H9 (cell line): ENCODE results near the gene MYO18A. TPM values are rescaled to one million over a fixed set of nuclear protein-coding genes. Genes with fewer than 3 reads are reported as not detected.

Source experiments
- DNase-seq: peaks from one replicate; pipeline ENCODE4 v3.0.0-alpha.2; 2017
- H2AFZ ChIP-seq: one replicate; pipeline ENCODE4 v1.6.1; 2013; ENCODE audit warnings: mild to moderate bottlenecking, low read length, control low read depth, moderate library complexity
- H2AK5ac ChIP-seq: 2 replicates; pipeline ENCODE4 v1.6.1; 2013; ENCODE audit warnings: low read length, control low read depth, mixed read lengths; ENCODE audit not compliant: insufficient read length
- H2BK120ac ChIP-seq: one replicate; pipeline ENCODE4 v1.6.1; 2013; ENCODE audit warnings: low read depth, mild to moderate bottlenecking, low read length, control low read depth, inconsistent platforms; ENCODE audit not compliant: poor library complexity, severe bottlenecking
- H2BK12ac ChIP-seq: 2 replicates; pipeline ENCODE4 v1.6.1; 2013; ENCODE audit warnings: low read length, control low read depth, mixed read lengths, low read depth; ENCODE audit not compliant: insufficient read length
- H2BK15ac ChIP-seq: 2 replicates; pipeline ENCODE4 v1.6.1; 2013; ENCODE audit warnings: low read depth, low read length, control low read depth
- H2BK20ac ChIP-seq: one replicate; pipeline ENCODE4 v1.6.1; 2013; ENCODE audit warnings: low read depth, mild to moderate bottlenecking, low read length, control low read depth, inconsistent platforms; ENCODE audit not compliant: poor library complexity, severe bottlenecking
- H2BK5ac ChIP-seq: 2 replicates; pipeline ENCODE4 v1.6.1; 2013; ENCODE audit warnings: low read length, control low read depth, mixed read lengths; ENCODE audit not compliant: insufficient read length
- H3K14ac ChIP-seq: 2 replicates; pipeline ENCODE4 v1.6.1; 2013; ENCODE audit warnings: low read length, control low read depth; ENCODE audit not compliant: insufficient read depth
- H3K18ac ChIP-seq: 2 replicates; pipeline ENCODE4 v1.6.1; 2013; ENCODE audit warnings: low read depth, mild to moderate bottlenecking, mixed read lengths, low read length, control low read depth; ENCODE audit not compliant: insufficient read length
- H3K23ac ChIP-seq: 2 replicates; pipeline ENCODE4 v1.6.1; 2013; ENCODE audit warnings: low read length, control low read depth, mixed read lengths, low read depth; ENCODE audit not compliant: insufficient read length
- H3K23me2 ChIP-seq: 2 replicates; pipeline ENCODE4 v1.6.1; 2013; ENCODE audit warnings: low read depth, mild to moderate bottlenecking, mixed read lengths, low read length, control low read depth; ENCODE audit not compliant: insufficient read length, poor library complexity, severe bottlenecking
- H3K27ac ChIP-seq: 2 replicates; pipeline ENCODE4 v1.5.1; 2013; ENCODE audit warnings: low read length, control low read depth, mixed read lengths, low read depth; ENCODE audit not compliant: insufficient read length
- H3K27me3 ChIP-seq: 2 replicates; pipeline ENCODE4 v1.6.1; 2013; ENCODE audit warnings: low read length, control low read depth, inconsistent platforms; ENCODE audit not compliant: insufficient read depth
- H3K4ac ChIP-seq: 2 replicates; pipeline ENCODE4 v1.6.1; 2013; ENCODE audit warnings: low read depth, mild to moderate bottlenecking, control low read depth, inconsistent platforms, low read length, moderate library complexity
- H3K4me1 ChIP-seq: 2 replicates; pipeline ENCODE4 v1.6.1; 2013; ENCODE audit warnings: low read length, control low read depth, inconsistent platforms; ENCODE audit not compliant: insufficient read depth
- H3K4me2 ChIP-seq: 2 replicates; pipeline ENCODE4 v1.6.1; 2013; ENCODE audit warnings: low read length, control low read depth, mixed read lengths; ENCODE audit not compliant: insufficient read length, insufficient read depth
- H3K56ac ChIP-seq: 2 replicates; pipeline ENCODE4 v1.6.1; 2013; ENCODE audit warnings: low read depth, mild to moderate bottlenecking, mixed read lengths, low read length, control low read depth; ENCODE audit not compliant: insufficient read length
- H3K79me1 ChIP-seq: 2 replicates; pipeline ENCODE4 v1.6.1; 2013; ENCODE audit warnings: low read depth, mild to moderate bottlenecking, moderate library complexity, low read length, control low read depth, inconsistent platforms; ENCODE audit not compliant: insufficient read depth, poor library complexity, severe bottlenecking
- H3K79me2 ChIP-seq: 2 replicates; pipeline ENCODE4 v1.6.1; 2013; ENCODE audit warnings: low read length, control low read depth, inconsistent platforms; ENCODE audit not compliant: insufficient read depth
- H3K9ac ChIP-seq: 2 replicates; pipeline ENCODE4 v1.6.1; 2013; ENCODE audit warnings: low read length, control low read depth, mixed read lengths; ENCODE audit not compliant: insufficient read length; ENCODE audit errors: extremely low read depth
- H3K9me3 ChIP-seq: one replicate; pipeline ENCODE4 v1.6.1; 2013; ENCODE audit warnings: low read depth, low read length, inconsistent platforms; ENCODE audit not compliant: control insufficient read depth
- H3T11ph ChIP-seq: one replicate; pipeline ENCODE4 v1.6.1; 2013; ENCODE audit warnings: mild to moderate bottlenecking, low read length, control low read depth, inconsistent platforms
- H4K20me1 ChIP-seq: one replicate; pipeline ENCODE4 v1.6.1; 2013; ENCODE audit not compliant: control insufficient read depth, insufficient read length, insufficient read depth
- H4K5ac ChIP-seq: 2 replicates; pipeline ENCODE4 v1.6.1; 2013; ENCODE audit warnings: low read depth, mild to moderate bottlenecking, mixed read lengths, low read length, control low read depth; ENCODE audit not compliant: insufficient read length
- H4K8ac ChIP-seq: replicated peaks from 2 replicates; pipeline ENCODE4 v1.6.1; 2013; ENCODE audit warnings: low read length, control low read depth, mixed read lengths, low read depth; ENCODE audit not compliant: insufficient read length
- H4K91ac ChIP-seq: 2 replicates; pipeline ENCODE4 v1.6.1; 2013; ENCODE audit warnings: low read depth, mild to moderate bottlenecking, moderate library complexity, mixed read lengths, low read length, control low read depth; ENCODE audit not compliant: insufficient read length
- H3K27ac Mint-ChIP-seq, 3 experiments: 2 replicates in 2 of 3; 3 replicates in 1 of 3; pipeline ENCODE4 v1.8.0; 2020 to 2021; ENCODE audit warnings: mixed read lengths in 3 of 3, mild to moderate bottlenecking in 1 of 3, moderate library complexity in 1 of 3
- H3K27me3 Mint-ChIP-seq: 2 replicates; pipeline ENCODE4 v1.8.0; 2021; ENCODE audit warnings: low read depth, mild to moderate bottlenecking, moderate library complexity, mixed read lengths
- H3K36me3 Mint-ChIP-seq, 3 experiments: 2 replicates in 2 of 3; 3 replicates in 1 of 3; pipeline ENCODE4 v1.8.0; 2020 to 2021; ENCODE audit warnings: low read depth in 3 of 3, mixed read lengths in 3 of 3; ENCODE audit not compliant: insufficient read depth in 1 of 3
- H3K4me1 Mint-ChIP-seq, 2 experiments: 2 replicates each; pipeline ENCODE4 v1.8.0; 2020; ENCODE audit warnings: mixed read lengths in 2 of 2
- H3K4me3 Mint-ChIP-seq, 2 experiments: 2 replicates in 1 of 2; 3 replicates in 1 of 2; pipeline ENCODE4 v1.8.0; 2020 to 2021; ENCODE audit warnings: mild to moderate bottlenecking in 2 of 2, mixed read lengths in 2 of 2, moderate library complexity in 1 of 2
- H3K9me3 Mint-ChIP-seq, 2 experiments: 2 replicates in 1 of 2; 3 replicates in 1 of 2; pipeline ENCODE4 v1.8.0; 2020; ENCODE audit warnings: mild to moderate bottlenecking in 2 of 2, mixed read lengths in 2 of 2, moderate library complexity in 1 of 2
- whole genome bisulfite sequencing: extraction: QIAGEN DNeasy Blood & Tissue Kit; methylation state at CpG from one replicate; pipeline ENCODE4 v1.1.7; 2013; ENCODE audit warnings: missing lambda C conversion rate, low lambda C conversion rate, mixed read lengths; ENCODE audit not compliant: insufficient read length; ENCODE audit errors: extremely low coverage; 5-methylcytosine and 5-hydroxymethylcytosine counted together
- total RNA-seq: library from RNA; stranded (reverse); gene quantifications from 2 replicates; pipeline ENCODE4 v1.2.1, GENCODE V29; 2021
- TF ChIP-seq, protein P1 (sequence below): fragments of 200-600 bp; sonication (generic); conservative IDR thresholded peaks from 3 replicates; pipeline ENCODE4 v1.8.0; 2021; ENCODE audit warnings: antibody characterized with exemption, mild to moderate bottlenecking

The MYO18A gene
- total RNA-seq, 1 experiment from 2014 or later, result 21.6 TPM

DNA sequence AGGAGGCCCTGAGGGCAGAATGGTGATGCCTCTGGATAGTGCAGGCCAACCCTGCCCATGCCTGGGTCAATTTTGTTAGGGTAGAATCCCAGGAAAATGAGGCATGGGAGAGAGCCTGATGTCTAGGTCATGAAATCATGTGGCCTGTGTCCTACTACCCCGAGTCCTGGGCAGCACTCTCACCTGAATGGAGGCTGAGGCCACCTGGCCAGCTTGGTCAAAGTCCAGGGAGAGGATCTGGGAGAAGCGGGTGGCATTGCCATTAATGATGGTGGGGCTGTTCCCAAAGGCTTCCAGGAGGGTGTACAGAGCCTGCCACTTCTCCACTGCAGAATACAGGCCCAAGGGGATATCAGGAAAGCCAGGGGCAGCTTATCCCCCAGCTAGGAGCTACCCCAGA lies 59.8 kb downstream of the MYO18A start:
- Histone ChIP-seq H2BK12ac (no peak overlapping the region), H3K79me2 (no peaks in the 10 kb centered on the region), H3K14ac (no peak overlapping the region), H3T11ph (no peak overlapping the region), H3K18ac (no peak overlapping the region), H4K8ac (no peak overlapping the region), H2BK120ac (no peak overlapping the region), H3K56ac (no peak overlapping the region), H3K9me3 (no peaks in the 10 kb centered on the region), H3K79me1 (no peaks in the 10 kb centered on the region), H3K4me1 (no peaks in the 10 kb centered on the region), H2BK20ac (no peak overlapping the region), H3K27ac (no peak overlapping the region), H2AK5ac (no peak overlapping the region), H2AFZ (no peak overlapping the region), H3K23ac (no peak overlapping the region), H2BK15ac (no peak overlapping the region), H2BK5ac (no peak overlapping the region), H4K91ac (no peak overlapping the region), H4K5ac (no peak overlapping the region), H3K4ac (no peak overlapping the region), H3K27me3 (no peaks in the 10 kb centered on the region), H3K23me2 (no peaks in the 10 kb centered on the region), H3K4me2 (no peak overlapping the region), H4K20me1 (no peaks in the 10 kb centered on the region), H3K9ac (no peak overlapping the region)
- Mint-ChIP-seq H3K4me3 (no peak overlapping the region), H3K36me3 (peaks cover 2 to 9% (median 6%) of the 10 kb centered on the region in 3 experiments; a peak in 3 of 7 replicates), H3K9me3 (no peaks in the 10 kb centered on the region; a peak in 1 of 5 replicates), H3K27me3 (no peaks in the 10 kb centered on the region), H3K27ac (no peak overlapping the region), H3K4me1 (peaks cover 7 to 12% of the 10 kb centered on the region in 2 experiments)
- no peak for DNase-seq
- TF ChIP-seq, protein P1, sequence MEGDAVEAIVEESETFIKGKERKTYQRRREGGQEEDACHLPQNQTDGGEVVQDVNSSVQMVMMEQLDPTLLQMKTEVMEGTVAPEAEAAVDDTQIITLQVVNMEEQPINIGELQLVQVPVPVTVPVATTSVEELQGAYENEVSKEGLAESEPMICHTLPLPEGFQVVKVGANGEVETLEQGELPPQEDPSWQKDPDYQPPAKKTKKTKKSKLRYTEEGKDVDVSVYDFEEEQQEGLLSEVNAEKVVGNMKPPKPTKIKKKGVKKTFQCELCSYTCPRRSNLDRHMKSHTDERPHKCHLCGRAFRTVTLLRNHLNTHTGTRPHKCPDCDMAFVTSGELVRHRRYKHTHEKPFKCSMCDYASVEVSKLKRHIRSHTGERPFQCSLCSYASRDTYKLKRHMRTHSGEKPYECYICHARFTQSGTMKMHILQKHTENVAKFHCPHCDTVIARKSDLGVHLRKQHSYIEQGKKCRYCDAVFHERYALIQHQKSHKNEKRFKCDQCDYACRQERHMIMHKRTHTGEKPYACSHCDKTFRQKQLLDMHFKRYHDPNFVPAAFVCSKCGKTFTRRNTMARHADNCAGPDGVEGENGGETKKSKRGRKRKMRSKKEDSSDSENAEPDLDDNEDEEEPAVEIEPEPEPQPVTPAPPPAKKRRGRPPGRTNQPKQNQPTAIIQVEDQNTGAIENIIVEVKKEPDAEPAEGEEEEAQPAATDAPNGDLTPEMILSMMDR, result no peak
- WGBS, result no CpG with 5 or more reads among the region's 2 CpGs
